H1 (cell line): ENCODE measurements around the gene ZMAT5. TPM values are rescaled to one million over a fixed set of nuclear protein-coding genes. Genes with fewer than 3 reads are reported as not detected.

Experiments
- CTCF ChIA-PET: fragments of 300-600 bp; sonication (Branson Sonifier 250); formaldehyde crosslinking; loops from one replicate; lab custom pipeline; 2021; ENCODE audit not compliant: partially characterized antibody; lab: Charles Lee
- POLR2A ChIA-PET: fragments of 300-600 bp; sonication (Branson Sonifier 250); formaldehyde crosslinking; loops from one replicate; lab custom pipeline; 2021; ENCODE audit warnings: inconsistent platforms; ENCODE audit not compliant: partially characterized antibody; lab: Charles Lee
- DNase-seq, 2 experiments: peaks; one replicate each; pipeline versions ENCODE4 v3.0.0 to v3.0.0-alpha.2; 2010 to 2022; ENCODE audit warnings: low spot score in 2 of 2, low read depth in 1 of 2, mixed read lengths in 1 of 2
- FAIRE-seq: peaks from 2 replicates; lab custom pipeline; 2011; peaks lifted over from hg19 to GRCh38; lab: Jason Lieb, UNC
- H2AFZ ChIP-seq: 2 replicates; pipeline ENCODE4 v1.8.1; 2012; ENCODE audit warnings: low read length, inconsistent platforms
- H2AK5ac ChIP-seq: 2 replicates; pipeline ENCODE4 v1.6.1; 2013; ENCODE audit warnings: low read depth, low read length
- H2BK120ac ChIP-seq: replicated peaks from 2 replicates; pipeline ENCODE3; 2013; ENCODE audit warnings: low read depth, low read length, inconsistent platforms
- H2BK12ac ChIP-seq: 2 replicates; pipeline ENCODE4 v1.6.1; 2013; ENCODE audit warnings: low read depth, low read length
- H2BK15ac ChIP-seq: 2 replicates; pipeline ENCODE4 v1.6.1; 2013; ENCODE audit warnings: low read length
- H2BK20ac ChIP-seq: 2 replicates; pipeline ENCODE4 v1.6.1; 2013; ENCODE audit warnings: low read length
- H2BK5ac ChIP-seq: 2 replicates; pipeline ENCODE4 v1.6.1; 2013; ENCODE audit warnings: low read depth, low read length
- H3K14ac ChIP-seq: 2 replicates; pipeline ENCODE4 v1.6.1; 2013; ENCODE audit warnings: inconsistent platforms; ENCODE audit not compliant: insufficient read length
- H3K18ac ChIP-seq: 2 replicates; pipeline ENCODE4 v1.6.1; 2013; ENCODE audit warnings: low read length; ENCODE audit errors: extremely low read depth
- H3K23ac ChIP-seq: 2 replicates; pipeline ENCODE4 v1.6.1; 2013; ENCODE audit warnings: inconsistent platforms; ENCODE audit not compliant: insufficient read length
- H3K23me2 ChIP-seq: 2 replicates; pipeline ENCODE4 v1.6.1; 2013; ENCODE audit warnings: low read depth, low read length
- H3K27ac ChIP-seq: 2 replicates; pipeline ENCODE4 v1.6.1; 2011; ENCODE audit warnings: low read depth, low read length, inconsistent platforms
- H3K27me3 ChIP-seq, 4 experiments: replicated peaks in 1 of 4; 1 replicate in 1 of 4; 2 replicates in 3 of 4; pipeline versions ENCODE4 v1.6.1 to v1.8.1; 2011 to 2013; ENCODE audit warnings: low read length in 3 of 4, mild to moderate bottlenecking in 3 of 4, inconsistent platforms in 2 of 4, mixed read lengths in 2 of 4, moderate library complexity in 1 of 4; ENCODE audit not compliant: control insufficient read depth in 3 of 4, insufficient read depth in 3 of 4; ENCODE audit errors: extremely low read depth in 1 of 4
- H3K36me3 ChIP-seq, 4 experiments: 2 replicates each; pipeline versions ENCODE4 v1.6.1 to v1.8.1; 2011 to 2013; ENCODE audit warnings: mild to moderate bottlenecking in 4 of 4, low read length in 3 of 4, moderate library complexity in 2 of 4, control low read depth in 1 of 4, inconsistent platforms in 1 of 4; ENCODE audit not compliant: insufficient read depth in 4 of 4, control insufficient read depth in 2 of 4
- H3K4ac ChIP-seq: replicated peaks from 2 replicates; pipeline ENCODE3; 2013; ENCODE audit warnings: low read length, low read depth, mixed read lengths, inconsistent platforms; ENCODE audit not compliant: insufficient read length
- H3K4me1 ChIP-seq, 4 experiments: replicated peaks in 1 of 4; 1 replicate in 1 of 4; 2 replicates in 3 of 4; pipeline versions ENCODE4 v1.6.1 to v1.8.1; 2011 to 2013; ENCODE audit warnings: low read length in 3 of 4, inconsistent platforms in 2 of 4, mixed read lengths in 1 of 4; ENCODE audit not compliant: insufficient read depth in 4 of 4, control insufficient read depth in 3 of 4
- H3K4me2 ChIP-seq, 2 experiments: 2 replicates each; pipeline versions ENCODE4 v1.6.1 to v1.8.1; 2011 to 2013; ENCODE audit warnings: low read depth in 2 of 2, low read length in 2 of 2, control low read depth in 1 of 2, inconsistent platforms in 1 of 2, mild to moderate bottlenecking in 1 of 2; ENCODE audit not compliant: insufficient read depth in 1 of 2
- H3K4me3 ChIP-seq, 4 experiments: fragments of 200-600, 300-600 bp in 1 of 4; sonication (generic), shearing (Covaris generic), sonication (Bioruptor Twin) in 1 of 4; 2 replicates each; pipeline versions ENCODE4 v1.5.1 to v1.8.1; 2011 to 2016; ENCODE audit warnings: low read length in 4 of 4, low read depth in 3 of 4, control low read depth in 2 of 4, inconsistent platforms in 2 of 4, mild to moderate bottlenecking in 2 of 4, mixed read lengths in 1 of 4, moderate library complexity in 1 of 4; ENCODE audit not compliant: insufficient read depth in 2 of 4; ENCODE audit errors: extremely low read depth in 1 of 4
- H3K56ac ChIP-seq: replicated peaks from 2 replicates; pipeline ENCODE3; 2013; ENCODE audit warnings: low read depth, mild to moderate bottlenecking, mixed read lengths, low read length, inconsistent platforms; ENCODE audit not compliant: insufficient read length
- H3K79me1 ChIP-seq: 2 replicates; pipeline ENCODE4 v1.6.1; 2013; ENCODE audit warnings: low read depth, low read length, control low read depth
- H3K79me2 ChIP-seq, 2 experiments: 2 replicates each; pipeline versions ENCODE4 v1.6.1 to v1.8.1; 2012 to 2013; ENCODE audit warnings: low read length in 2 of 2, mild to moderate bottlenecking in 2 of 2, inconsistent platforms in 1 of 2; ENCODE audit not compliant: insufficient read depth in 2 of 2, control insufficient read depth in 1 of 2
- H3K9ac ChIP-seq, 4 experiments: replicated peaks in 1 of 4; 1 replicate in 1 of 4; 2 replicates in 3 of 4; pipeline versions ENCODE4 v1.6.1 to v1.8.1; 2011 to 2013; ENCODE audit warnings: low read depth in 3 of 4, low read length in 3 of 4, control low read depth in 2 of 4, mild to moderate bottlenecking in 2 of 4, moderate library complexity in 2 of 4, inconsistent platforms in 1 of 4; ENCODE audit errors: extremely low read depth in 1 of 4
- H3K9me3 ChIP-seq, 2 experiments: 2 replicates each; pipeline versions ENCODE4 v1.6.1 to v1.8.1; 2012 to 2013; ENCODE audit warnings: mild to moderate bottlenecking in 2 of 2, moderate library complexity in 2 of 2, control low read depth in 1 of 2, inconsistent platforms in 1 of 2, low read depth in 1 of 2, low read length in 1 of 2, mixed read lengths in 1 of 2; ENCODE audit not compliant: insufficient read depth in 2 of 2
- H4K20me1 ChIP-seq, 2 experiments: replicated peaks in 1 of 2; 2 replicates each; pipeline versions ENCODE3 to v1.8.1; 2011 to 2013; ENCODE audit warnings: inconsistent platforms in 2 of 2, low read length in 2 of 2, mild to moderate bottlenecking in 1 of 2; ENCODE audit not compliant: insufficient read depth in 2 of 2, control insufficient read depth in 1 of 2
- H4K5ac ChIP-seq: 2 replicates; pipeline ENCODE4 v1.6.1; 2013; ENCODE audit warnings: low read length, low read depth, mixed read lengths, inconsistent platforms; ENCODE audit not compliant: insufficient read length
- H4K8ac ChIP-seq: 2 replicates; pipeline ENCODE4 v1.8.0; 2013; ENCODE audit warnings: mild to moderate bottlenecking, moderate library complexity, low read length, inconsistent platforms; ENCODE audit not compliant: insufficient read depth; ENCODE audit errors: extremely low read depth
- H4K91ac ChIP-seq: replicated peaks from 2 replicates; pipeline ENCODE3; 2013; ENCODE audit warnings: low read length, mixed read lengths, inconsistent platforms; ENCODE audit not compliant: insufficient read length
- CBX5 ChIP-seq: fragments of 300-800, 300-1000 bp; sonication (generic); IDR thresholded peaks from 2 replicates; pipeline ENCODE4 v1.7.1; 2016; ENCODE audit warnings: antibody characterized with exemption, low read length, low read depth
- CHD1 ChIP-seq: IDR thresholded peaks from 2 replicates; pipeline ENCODE4 v1.6.1; 2012; ENCODE audit warnings: low read depth, low read length, improper control_type of control experiment
- E2F6 ChIP-seq: IDR thresholded peaks from 2 replicates; pipeline ENCODE4 v1.6.1; 2012; ENCODE audit warnings: inconsistent platforms
- MAFK ChIP-seq: IDR thresholded peaks from 2 replicates; pipeline ENCODE4 v1.6.1; 2012; ENCODE audit warnings: low read depth, mild to moderate bottlenecking, improper control_type of control experiment, low read length
- POLR2A ChIP-seq, 2 experiments: IDR thresholded peaks; 1 replicate in 1 of 2; 2 replicates in 1 of 2; pipeline ENCODE4 v1.6.1; 2011; ENCODE audit warnings: low read depth in 2 of 2, low read length in 2 of 2, mild to moderate bottlenecking in 2 of 2; ENCODE audit errors: control extremely low read depth in 1 of 2
- RBBP5 ChIP-seq: IDR thresholded peaks from 2 replicates; pipeline ENCODE4 v1.7.1; 2012; ENCODE audit warnings: low read depth, mild to moderate bottlenecking, inconsistent platforms, low read length, moderate library complexity, borderline replicate concordance
- RFX5 ChIP-seq: IDR thresholded peaks from 2 replicates; pipeline ENCODE4 v1.6.1; 2011; ENCODE audit warnings: low read depth, low read length, improper control_type of control experiment, borderline replicate concordance
- SAP30 ChIP-seq: fragments of 300-600 bp; sonication (generic); IDR thresholded peaks from 2 replicates; pipeline ENCODE4 v1.7.1; 2012; ENCODE audit warnings: low read length, moderate library complexity, mild to moderate bottlenecking, inconsistent platforms; ENCODE audit not compliant: insufficient read depth, insufficient replicate concordance
- SIN3A ChIP-seq, 2 experiments: IDR thresholded peaks in 1 of 2; conservative IDR thresholded peaks in 1 of 2; 2 replicates each; pipeline ENCODE4 v1.6.1; 2011 to 2012; ENCODE audit warnings: low read length in 2 of 2, improper control_type of control experiment in 1 of 2, low read depth in 1 of 2, mild to moderate bottlenecking in 1 of 2
- TAF7 ChIP-seq: optimal IDR thresholded peaks from 2 replicates; pipeline ENCODE3; 2011; ENCODE audit warnings: low read depth, mild to moderate bottlenecking, inconsistent platforms, low read length, moderate library complexity, borderline replicate concordance
- TCF12 ChIP-seq: IDR thresholded peaks from 2 replicates; pipeline ENCODE4 v1.6.1; 2011; ENCODE audit warnings: low read depth, mild to moderate bottlenecking, low read length
- WGBS, 2 experiments: shearing (Covaris generic) in 1 of 2; methylation state at CpG; one replicate each; pipeline versions ENCODE4 v1.1.6 to v1.1.7; 2013 to 2015; ENCODE audit warnings: low lambda C conversion rate in 2 of 2, mixed read lengths in 2 of 2, inconsistent platforms in 1 of 2, low coverage in 1 of 2, missing lambda C conversion rate in 1 of 2; ENCODE audit not compliant: insufficient replicate concordance in 2 of 2, insufficient coverage in 1 of 2, insufficient read length in 1 of 2; ENCODE audit errors: extremely low coverage in 1 of 2, missing lambda C conversion rate in 1 of 2; 5-methylcytosine and 5-hydroxymethylcytosine counted together
- polyA plus RNA-seq, 7 experiments: library from polyadenylated mRNA; depleted of rRNA in 3 of 7; stranded (reverse) in 5 of 7; unstranded in 2 of 7; fragments of >200 nt in 5 of 7; fragments of 200-250 nt in 2 of 7; gene quantifications; 1 replicate in 5 of 7; 2 replicates in 1 of 7; 4 replicates in 1 of 7; pipeline versions ENCODE4 v1.2.1 to v1.2.3, GENCODE V29; 2011 to 2013; ENCODE audit warnings: missing spikeins in 2 of 7, mixed read lengths in 2 of 7
- total RNA-seq: library from RNA; stranded (reverse); fragmentation: NEBNext Ultra II Directional; extraction: Animal tissue kit (Norgen Biotek cat#: 25700); gene quantifications from 2 replicates; pipeline ENCODE4 v1.2.1, GENCODE V29; 2021
- TF ChIP-seq, protein P1 (sequence below): IDR thresholded peaks from 2 replicates; pipeline ENCODE4 v1.6.1; 2012; ENCODE audit warnings: low read length, inconsistent platforms

ZMAT5 gene
- total and polyA plus RNA-seq, 2 of the 8 experiments (the other 6 are each of a cell fraction or from before 2014, with no cell fraction given): 14.0 to 38.3 TPM

DNA sequence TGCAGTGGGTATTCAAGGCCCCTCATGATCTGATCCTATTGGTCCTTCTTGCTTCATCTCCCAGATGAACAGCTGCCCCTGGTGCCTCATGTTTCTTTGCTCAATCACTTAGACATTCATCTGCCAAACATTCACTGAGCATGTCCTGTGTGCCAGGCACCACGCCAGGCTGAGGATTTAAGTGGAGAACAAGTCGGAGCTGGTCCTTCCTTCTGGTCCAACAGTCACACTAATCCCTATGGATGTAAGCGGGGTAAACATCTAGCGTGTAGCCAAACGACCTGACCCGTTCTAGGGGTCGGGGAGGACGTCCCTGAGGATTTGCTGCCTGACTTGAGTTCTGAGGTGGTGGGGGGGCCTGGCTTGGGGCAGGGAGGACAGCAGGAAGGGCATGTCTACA lies 21.9 kb downstream of the ZMAT5 start:
- Histone ChIP-seq H3K4me1 (no peaks in the 10 kb centered on the region; a peak in 1 of 7 replicates), H3K56ac (no peak overlapping the region), H2BK5ac (no peak overlapping the region), H3K36me3 (no peaks in the 10 kb centered on the region), H2BK12ac (no peak overlapping the region), H3K27me3 (no peaks in the 10 kb centered on the region), H2AK5ac (no peak overlapping the region), H2BK120ac (no peak overlapping the region), H4K5ac (no peak overlapping the region), H4K8ac (no peak overlapping the region; the same call in 1 of the 2 replicates), H3K4ac (no peak overlapping the region), H3K79me2 (no peaks in the 10 kb centered on the region), H3K23ac (no peak overlapping the region), H3K4me3 (no peak overlapping the region), H3K9ac (no peak overlapping the region), H2BK20ac (no peak overlapping the region), H3K79me1 (no peaks in the 10 kb centered on the region; the same call in 1 of the 2 replicates), H3K27ac (no peak overlapping the region), H3K23me2 (no peaks in the 10 kb centered on the region), H3K9me3 (no peaks in the 10 kb centered on the region), H4K20me1 (no peaks in the 10 kb centered on the region), H2AFZ (no peak overlapping the region), H4K91ac (no peak overlapping the region), H3K18ac (no peak overlapping the region), H3K4me2 (no peak overlapping the region), H3K14ac (no peak overlapping the region), H2BK15ac (no peak overlapping the region)
- CTCF ChIA-PET: interaction anchor here (1.1 to 2.0 kb wide), 6 partner anchors 9 to 119 kb away, joined by 3 to 6 read pairs (median 4); no protein-coding TSS in a partner anchor
- POLR2A ChIA-PET: no interaction called here
- no peak for FAIRE-seq
- WGBS, 2 experiments: 92% methylated on average over 8 of the region's 8 CpGs; no CpG with 5 or more reads in 1 of the 2 experiments
- no peak for DNase-seq
- no peak for TF ChIP-seq POLR2A (IDR thresholded peaks at IDR 0.05; ENCODE audit: control extremely low read depth in 1 of 2, low read depth in 2 of 2, low read length in 2 of 2)
- no peak for TF ChIP-seq CHD1
- no peak for TF ChIP-seq E2F6
- TF ChIP-seq MAFK: no peak
- TF ChIP-seq TCF12: no peak
- TF ChIP-seq SIN3A (conservative IDR thresholded peaks at IDR 0.05 in 1 of 2, IDR thresholded peaks at IDR 0.05 in 1 of 2; ENCODE audit: low read depth in 1 of 2, low read length in 2 of 2): no peak
- TF ChIP-seq, protein P1, sequence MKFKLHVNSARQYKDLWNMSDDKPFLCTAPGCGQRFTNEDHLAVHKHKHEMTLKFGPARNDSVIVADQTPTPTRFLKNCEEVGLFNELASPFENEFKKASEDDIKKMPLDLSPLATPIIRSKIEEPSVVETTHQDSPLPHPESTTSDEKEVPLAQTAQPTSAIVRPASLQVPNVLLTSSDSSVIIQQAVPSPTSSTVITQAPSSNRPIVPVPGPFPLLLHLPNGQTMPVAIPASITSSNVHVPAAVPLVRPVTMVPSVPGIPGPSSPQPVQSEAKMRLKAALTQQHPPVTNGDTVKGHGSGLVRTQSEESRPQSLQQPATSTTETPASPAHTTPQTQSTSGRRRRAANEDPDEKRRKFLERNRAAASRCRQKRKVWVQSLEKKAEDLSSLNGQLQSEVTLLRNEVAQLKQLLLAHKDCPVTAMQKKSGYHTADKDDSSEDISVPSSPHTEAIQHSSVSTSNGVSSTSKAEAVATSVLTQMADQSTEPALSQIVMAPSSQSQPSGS: no peak
- TF ChIP-seq RBBP5: no peak
- no peak for TF ChIP-seq CBX5
- no peak for TF ChIP-seq TAF7
- no peak for TF ChIP-seq SAP30
- no peak for TF ChIP-seq RFX5
